NCI-H446 (cell line): ENCODE results near the gene TSPOAP1.

Experiments used
- DNase-seq, 2 experiments: peaks; one replicate each; lab custom pipeline; 2025; lab: John Stamatoyannopoulos, UW

TSPOAP1 gene

DNA sequence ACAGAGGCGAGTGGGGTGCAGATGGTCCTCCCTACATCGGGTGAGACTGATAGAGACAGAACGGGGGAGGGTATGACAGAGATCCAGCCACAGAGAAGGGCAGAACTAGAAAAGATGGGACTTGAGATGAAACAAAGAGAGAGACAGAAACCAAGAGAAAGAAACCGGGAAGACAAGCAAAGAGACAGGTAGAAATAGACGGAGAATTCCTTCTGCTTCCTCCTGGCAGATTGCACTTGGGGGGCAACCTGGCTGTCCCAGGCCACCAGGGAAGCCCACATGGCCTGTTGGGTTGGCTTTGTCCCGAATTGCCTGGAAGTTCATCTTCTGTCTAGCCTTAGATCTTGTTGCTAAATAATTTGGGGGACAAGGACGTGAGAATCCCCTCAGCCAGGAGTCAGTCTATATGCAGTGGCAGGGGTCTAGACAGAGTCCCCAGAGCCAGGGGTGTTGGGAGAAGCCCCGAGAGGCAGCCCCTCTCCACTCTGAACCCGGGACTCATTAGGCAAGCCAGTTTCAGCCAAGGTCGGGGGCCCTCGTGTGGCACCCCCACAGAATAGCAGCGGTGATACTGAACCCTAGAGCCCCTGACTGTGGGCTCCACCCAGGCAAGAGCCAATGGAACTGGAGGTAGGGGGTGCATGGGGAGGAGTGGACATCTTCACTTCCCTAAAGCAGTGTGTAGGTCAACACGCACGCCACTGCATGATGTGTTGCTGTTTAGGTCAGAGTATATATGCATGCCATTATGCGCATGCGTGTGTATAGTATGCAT lies 627 bp upstream of the TSPOAP1 start:
- no peak for DNase-seq

DNA sequence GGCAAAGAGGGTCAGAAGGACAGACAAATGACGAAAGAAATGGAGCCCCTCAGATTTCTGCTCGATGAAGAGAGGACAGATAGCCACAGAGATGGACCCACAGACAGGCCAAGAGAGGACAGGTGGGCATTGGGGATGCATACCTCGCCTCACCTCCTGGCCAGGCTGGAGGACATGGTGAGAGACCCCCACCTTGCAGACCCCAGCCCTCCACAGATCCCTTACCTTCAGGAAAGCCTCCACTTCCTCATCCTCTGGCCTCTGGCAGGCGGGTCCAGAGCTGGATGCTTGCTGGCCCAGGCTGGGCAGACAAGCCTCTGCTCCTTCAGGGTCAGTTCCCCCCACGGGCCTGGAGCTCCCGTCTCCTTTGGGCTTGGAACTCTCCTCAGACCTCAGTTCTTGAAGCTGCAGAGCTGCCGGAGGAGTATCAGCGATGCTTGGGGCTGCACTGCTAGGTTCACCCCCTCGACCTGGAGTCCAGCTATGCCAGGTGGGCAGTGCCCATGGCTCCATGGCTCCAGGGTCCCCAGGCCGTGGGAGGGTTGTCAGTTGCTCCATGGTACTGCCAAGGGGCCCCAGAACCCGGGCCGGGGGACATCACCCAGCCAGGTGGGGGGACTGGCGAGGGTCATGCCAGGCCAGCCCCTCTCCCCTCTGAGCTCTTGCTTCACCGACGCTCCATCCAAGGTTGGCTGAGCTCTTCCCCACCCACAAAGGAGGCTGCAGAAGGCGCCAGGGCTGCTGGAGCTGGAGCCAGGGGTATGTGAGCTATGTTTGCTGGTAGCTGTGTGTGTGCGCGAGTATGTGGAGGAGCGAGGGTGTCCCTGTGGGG lies 1.0 kb downstream of the TSPOAP1 start:
- no peak for DNase-seq

DNA sequence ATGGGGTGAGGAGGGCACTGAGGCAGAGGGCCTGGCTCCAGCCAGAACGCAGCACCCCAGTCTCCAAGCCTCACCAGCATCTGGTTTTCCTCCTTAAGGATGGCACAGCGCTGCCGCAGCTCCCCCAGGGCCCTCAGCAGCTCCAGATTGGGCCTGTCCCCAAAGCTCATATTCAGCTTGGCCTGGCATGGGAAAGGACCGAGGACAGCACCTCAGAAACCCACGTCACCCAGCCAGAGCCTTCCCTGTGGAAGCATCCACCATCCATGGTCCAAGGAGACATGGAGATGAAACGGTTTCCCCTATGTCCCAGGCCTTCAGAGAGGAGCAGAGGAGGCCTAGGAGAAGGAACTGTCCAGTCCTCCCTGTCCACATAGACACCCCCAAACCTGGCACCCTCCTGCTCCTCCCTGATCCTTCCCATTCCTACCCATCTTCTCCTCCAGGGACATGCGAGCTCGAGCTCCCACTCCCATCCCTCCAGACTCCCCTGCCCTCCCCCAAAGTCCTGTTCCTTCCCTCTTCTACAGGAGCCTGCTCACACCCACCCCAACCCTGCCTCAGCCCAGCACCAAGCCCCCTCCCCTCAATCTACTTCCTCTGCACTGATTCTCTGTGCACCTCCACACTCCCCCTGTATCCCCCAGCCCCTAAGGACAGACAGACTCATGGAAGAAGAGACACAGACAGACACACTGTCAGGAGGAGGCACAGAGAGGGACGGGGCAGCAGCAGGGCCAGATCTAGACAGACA lies 1.8 kb downstream of the TSPOAP1 start:
- no peak for DNase-seq

DNA sequence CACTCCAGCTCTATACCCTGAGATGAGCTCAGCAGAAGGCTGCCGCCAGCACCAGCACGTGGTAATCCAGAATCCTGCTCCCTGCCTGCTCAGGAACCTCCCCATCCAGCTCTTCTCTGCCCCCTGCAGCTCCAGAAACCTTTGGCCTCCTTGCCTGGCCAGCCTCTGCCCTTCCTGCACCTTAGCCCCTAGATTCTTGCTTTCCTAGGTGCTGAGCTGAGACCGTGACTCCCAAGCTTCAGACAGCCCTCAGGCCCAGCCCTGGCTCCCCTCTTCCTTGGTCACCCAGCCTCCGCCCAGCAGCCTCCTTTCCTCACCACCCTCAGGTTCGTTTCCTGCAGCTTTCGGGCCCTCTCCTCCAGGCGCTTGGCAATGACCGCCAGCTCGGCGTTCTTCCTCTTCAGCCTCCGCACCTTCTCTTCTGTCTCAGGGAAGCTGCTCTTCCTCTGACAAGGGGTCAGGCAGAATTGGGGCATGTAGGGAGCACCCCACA lies 2.6 kb downstream of the TSPOAP1 start:
- no peak for DNase-seq

DNA sequence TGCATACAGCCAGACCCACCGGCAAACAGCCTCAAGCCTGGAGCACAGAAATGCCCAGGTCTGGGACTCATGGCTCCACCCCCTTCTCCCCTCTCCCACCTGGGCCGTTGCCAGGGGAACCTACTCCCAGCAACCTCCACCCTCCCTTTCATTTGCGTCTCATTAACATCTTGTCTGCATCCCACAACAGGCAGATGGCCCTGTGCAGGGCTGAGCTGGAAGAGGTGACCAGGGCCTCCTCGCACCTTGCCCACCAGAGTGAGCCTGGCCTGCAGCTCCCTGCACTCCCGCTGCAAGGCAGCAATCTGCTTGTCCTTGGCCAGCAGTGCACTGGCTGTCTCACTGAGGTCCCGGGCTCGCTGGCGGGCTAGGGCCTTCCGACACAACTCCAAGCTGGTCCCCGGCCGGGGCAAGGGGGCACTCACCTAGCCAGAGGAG lies 3.3 kb downstream of the TSPOAP1 start:
- no peak for DNase-seq

DNA sequence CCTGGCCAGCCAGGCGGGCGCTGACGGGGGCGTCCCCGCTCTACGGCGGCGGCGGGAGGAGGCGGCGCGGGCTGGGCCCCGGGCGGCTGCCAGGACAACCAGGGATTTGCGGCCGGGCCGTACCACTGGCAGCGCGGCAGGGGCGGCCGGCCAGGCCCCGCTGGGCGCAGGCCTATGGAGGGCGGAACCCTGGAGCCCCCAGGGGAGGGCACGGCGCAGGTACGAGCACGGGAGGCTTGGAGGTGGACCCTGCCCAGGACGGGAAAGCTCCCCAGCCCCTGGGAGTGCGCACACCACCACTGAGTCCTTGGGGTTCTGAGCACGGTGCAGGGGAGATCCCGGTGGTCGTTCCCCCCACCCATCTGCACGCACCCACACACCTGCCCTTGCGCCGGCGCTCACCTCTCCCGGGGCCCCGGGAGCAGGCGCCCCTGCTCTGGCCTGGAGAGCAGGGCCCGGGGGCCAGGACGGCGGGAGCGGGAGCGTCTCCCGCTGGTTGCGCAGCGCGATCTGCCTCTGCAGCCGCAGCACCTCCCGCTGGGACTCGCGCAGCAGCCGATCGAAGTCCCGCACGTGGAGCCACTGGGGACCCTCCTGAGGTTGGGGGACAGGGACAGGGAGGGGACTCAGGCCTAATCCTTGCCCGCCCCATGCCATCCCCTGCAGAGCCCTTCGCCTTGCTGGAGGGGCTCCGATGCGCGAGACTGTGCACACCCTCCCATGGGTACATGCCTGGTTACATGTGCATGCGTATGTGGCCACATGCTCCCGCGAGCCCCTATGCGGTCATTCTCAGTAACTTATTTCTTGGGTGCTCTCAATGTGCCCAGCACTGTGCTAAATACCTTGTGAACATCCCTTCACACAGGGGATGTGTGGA lies 3.9 kb downstream of the TSPOAP1 start:
- no peak for DNase-seq

DNA sequence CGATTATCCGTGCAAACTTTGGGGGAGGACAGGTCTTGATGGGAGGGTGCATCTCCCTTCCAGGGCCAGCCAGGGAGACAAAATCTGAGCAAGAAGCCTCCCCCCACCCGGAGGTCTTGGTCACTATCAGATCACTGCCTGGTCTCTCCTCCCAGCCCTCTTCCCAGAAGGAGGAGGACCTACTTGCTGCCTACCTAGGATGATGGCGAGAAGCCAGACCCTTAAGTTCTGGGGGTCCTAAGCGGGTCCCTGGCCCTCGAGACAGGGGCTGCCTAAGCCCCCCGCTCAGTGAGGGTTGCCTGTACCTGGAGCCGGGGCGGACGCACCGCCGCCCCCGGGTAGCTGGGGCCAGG lies 4.6 kb downstream of the TSPOAP1 start:
- DNase-seq, result no peak

DNA sequence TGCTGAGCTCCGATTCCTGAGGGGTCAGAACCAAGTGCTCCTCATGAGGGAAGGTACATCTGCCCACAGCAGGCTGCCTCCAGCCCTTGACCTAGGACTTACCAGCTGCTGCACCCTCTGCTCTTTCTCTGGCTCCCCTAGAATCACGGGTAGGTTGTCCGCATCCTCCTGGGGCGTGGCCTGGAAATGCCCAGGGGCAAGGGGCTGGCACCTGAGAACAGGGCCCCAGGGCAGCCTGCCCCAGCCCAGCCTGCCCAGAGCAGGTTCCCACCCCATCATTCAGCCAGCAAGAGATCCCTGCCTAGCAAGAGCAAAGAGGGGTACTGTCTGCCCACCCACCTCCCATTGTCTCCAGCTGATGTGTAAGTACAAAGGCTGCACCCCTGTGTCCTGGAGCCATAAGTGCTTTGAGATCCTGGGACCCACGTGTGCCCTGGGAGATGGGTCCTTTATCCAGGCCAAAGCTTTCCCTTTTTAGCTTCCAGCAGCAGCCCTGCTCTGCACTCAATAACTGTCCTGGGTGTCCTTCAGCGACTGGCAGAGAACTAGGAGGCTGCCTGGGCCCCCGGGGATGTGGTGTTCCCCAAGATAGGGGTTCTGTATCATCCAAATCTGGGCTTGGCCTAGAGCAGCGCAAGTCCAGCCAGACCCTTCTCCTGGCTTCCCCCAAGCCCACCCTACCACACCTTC lies 5.1 kb downstream of the TSPOAP1 start:
- no peak for DNase-seq

DNA sequence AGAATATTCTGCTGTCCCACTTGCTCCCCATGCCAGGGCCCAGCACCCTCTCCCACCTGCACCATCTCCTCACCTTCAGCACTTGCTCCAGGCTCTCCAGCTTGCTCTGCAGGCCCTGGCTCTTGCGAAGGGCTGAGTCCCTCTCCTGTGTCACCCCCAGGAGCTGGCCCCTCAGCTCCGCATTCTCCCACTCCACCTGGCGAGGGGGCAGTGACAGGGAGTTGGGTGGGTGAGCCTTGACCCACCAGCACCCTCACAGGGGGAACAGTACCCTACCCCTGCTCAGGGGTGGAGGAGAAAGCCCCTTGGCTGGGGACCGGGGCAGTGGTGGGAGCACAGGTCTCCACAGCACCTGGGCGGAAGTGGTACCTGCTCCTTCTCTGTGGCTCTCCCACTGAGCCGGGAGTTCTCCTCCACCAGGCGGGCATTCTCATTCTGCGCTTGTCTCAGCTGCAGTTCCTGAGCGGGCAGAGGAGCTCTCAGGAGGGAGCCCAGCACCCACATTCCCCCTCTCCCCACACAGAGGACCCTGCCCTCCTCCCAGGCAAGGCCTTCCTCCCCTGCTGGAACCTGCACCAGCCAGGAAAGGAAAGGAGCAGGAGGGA lies 5.9 kb downstream of the TSPOAP1 start:
- DNase-seq, result no peak

DNA sequence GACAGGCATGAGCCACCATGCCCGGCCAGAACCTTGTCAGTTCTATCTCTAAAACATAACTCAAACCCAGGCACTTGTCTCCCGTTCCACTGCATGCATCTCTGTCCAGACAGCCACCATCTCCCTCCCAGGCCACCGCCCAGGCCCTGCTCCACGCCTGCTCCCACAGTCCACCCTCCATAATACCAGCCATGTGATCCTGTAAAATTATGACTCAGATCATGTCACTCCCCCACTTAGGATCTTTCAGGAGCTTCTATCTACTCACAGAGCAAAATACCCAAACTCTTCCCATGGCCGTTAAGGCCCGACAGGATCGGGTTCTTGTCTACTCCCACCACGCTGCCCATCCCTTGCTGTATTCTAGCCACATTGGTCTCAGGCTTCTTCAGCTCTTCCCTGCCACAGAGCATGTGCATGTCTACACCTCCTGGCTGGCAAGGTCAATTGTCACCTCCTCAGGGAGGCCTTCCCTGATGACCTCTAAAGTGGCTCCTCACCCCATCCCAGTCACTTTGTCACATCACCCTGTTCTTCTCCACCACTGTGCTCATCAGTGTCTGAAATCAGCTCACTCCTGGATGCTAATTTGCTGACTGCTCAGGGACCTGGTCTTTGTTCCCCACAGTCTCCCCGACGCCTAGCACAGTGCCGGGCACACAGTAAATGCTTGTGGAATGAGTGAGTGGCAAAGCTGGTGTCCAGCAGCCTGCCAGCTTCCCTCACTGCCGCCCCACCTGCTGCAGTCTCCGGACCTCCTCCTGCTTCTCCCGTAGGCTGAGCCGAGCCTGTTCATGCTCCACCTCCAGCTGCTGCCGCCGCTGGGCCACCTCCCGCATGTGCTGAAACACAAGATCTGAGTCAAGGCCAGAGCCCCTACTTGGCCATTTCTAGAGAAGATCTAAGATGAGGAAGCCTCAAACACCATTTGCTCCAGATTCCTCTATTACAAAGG lies 6.7 kb downstream of the TSPOAP1 start:
- no peak for DNase-seq

DNA sequence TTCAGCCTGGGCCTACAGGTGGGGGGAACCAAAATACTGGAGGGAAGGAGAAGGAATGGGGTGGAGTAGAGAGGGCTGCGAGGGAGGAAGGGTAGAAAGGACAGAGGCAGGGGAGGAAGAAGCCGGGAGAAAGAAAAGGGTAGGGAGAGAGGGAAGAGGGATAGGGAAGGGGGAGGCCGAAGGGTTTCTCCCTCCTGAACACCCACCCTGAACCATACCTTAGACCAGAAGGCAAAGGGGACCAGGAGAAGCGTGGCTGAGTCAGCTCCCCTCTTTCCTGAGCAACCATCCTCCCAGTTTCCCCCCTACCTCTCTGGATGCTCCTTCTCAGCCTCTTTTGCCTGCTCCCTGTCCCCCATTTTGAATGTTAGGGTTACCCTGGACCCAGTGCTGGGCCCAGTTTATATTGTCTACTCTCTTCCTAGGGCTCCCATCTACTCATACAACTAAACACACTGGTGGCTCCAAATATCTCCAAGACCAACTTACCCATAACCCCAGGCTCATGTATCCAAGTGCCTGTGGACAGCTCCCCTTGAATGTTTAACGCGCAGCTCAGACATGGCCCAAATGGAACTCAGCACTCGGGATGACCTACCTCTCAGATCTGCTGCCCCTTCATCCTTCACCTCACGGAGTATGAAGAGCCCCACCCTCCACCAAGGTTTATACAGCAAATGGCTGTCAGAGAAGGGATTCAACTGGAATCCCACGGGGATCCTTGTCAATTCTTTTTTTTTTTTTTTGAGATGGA lies 7.8 kb downstream of the TSPOAP1 start:
- no peak for DNase-seq

DNA sequence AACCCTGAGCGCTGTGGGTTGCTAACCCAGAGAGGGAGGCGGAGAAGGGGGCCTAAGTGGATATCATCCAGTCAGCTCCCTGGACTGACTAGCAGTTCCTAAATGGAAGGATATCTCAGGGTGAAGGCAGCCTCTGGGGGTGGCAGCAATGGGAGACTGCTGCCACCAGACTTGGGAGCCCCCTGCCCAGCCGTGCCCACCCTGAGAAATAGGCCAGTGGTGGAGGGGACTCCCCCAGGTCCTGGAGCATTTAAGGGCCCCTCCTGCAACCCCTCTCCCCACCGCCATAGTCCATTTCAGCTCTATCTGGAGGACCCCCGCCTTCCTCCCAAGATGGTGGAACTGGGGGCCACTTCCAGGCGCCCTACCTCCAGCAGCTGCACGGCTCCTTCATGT lies 8.4 kb downstream of the TSPOAP1 start:
- DNase-seq, result no peak

DNA sequence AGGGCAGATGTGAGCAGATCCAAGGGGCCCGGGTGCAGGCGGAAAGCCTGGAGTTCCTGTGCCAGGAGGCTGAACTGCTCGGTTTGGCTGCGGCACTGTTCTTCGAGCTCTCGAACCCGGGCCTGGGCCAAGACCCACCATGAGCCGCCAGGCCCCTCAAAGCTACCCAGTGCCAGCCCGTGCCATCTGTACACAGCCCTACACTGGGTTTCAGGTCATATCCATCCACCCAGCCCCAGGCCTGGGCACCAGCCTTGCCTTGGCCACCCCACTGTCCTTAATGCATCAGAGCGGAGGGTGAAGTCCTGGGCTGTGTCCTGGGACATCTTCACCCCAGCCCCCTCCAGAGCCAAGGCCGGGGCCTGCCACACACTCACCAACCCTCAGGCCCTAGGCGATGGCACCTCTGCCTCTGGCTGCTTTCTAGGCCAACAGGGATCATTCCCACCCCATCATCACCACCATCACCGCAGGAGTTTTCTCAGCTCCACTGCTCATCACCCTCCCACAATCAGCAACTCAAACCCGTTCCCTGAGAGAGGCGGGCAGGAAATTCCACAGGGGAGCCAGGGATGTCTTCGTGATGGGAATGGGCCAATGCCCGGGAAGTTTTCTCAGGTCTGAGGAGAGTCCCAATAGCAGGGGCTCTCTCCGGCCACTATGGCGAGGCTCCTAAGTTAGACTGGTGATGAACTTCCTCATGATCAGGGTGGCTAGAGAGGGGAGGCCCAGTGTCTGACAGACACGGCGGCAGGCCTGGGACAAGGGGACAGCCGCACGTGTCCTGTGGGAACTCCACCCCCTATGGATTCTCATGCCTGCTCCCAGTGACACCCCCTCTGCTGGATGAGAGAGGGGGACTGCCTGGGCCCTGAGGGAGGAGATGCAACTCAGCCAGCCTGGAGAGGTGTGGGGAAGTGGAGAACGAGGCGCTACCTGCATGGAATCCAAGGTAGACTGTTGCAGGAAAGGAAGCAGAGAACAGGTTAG lies 9.1 kb downstream of the TSPOAP1 start:
- DNase-seq, result no peak

DNA sequence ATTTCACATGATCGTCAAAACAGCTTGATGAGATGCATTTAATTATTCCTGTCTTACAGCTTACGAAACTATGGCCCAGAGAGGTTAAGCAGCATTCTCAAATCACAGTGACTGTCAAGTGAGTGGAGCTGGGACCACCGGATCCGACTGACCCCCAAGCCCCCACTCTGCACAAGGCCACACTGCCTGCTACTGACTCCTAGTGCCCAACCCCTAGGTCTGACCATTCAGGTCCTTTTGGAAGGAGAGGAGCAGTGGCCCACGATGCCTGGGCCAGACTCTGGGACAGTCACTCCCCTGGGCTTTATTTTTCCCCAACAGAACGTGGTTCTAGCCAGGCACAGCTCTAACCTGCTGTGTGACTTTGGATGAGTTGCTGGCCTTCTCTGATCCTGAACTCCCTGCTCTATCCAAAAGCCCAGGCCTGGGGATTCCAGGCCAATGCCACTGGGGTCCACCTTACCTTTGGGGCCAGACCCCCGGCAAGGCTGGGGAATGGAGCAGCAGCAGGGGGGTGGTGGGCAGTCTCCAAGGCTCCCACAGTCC lies 9.9 kb downstream of the TSPOAP1 start:
- DNase-seq, result no peak

DNA sequence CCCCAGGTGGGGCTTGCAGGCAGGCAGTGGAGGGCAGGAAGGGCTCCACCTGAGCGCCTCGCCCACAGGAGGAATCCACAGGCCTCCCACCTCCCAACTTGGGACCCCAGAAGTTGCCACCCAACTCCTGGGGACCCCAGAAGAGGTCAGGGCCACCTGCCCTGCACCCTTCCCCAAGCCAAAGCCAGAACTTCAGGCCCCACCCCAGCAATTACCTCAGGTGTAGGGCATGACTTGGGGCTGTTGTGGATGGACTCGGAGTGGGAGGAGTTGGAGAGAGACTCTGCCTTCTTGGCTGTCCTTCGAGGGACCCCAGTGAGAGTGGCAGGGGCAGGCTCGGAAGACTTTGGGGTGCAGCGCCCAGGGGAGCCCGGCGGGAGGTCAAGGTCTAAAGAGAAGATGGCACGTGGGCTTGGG lies 10.5 kb downstream of the TSPOAP1 start:
- DNase-seq, result no peak

DNA sequence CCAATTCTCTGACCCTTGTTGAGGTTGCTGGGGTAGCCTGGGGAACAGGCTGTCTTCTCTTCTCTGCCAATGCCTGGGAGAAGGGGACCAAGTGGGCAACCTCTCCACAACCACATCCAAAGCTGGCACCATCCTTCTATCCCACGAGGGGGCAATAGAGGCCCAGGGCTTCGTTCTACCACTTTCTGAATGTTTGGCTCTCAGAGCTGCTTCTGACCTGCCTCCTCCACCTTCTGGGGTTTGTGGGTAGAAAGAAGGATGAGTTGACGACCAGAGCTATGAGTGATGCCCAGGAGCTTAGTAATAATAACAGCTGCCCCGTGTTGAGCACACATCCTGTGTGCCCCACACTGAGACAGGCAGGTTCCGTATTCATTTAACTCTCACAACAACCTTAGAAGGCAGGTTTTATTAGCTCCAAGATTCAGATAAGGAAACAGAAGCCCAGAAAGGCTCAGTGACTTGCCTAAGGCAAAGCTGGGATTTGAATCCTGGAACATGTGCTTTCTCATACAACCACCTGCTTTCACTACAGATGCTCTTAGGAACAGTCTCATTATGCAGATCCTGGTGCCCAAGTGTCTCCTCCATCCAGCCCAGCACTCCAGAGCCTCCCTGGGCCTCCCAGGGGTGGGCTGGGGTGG lies 11.1 kb downstream of the TSPOAP1 start:
- DNase-seq, result peak in 1 of 2 experiments; percentile 24
